Small intestine (tissue), 7 donors: ENCODE results near the gene AFF4. TPM values are rescaled to one million over a fixed set of nuclear protein-coding genes. Genes with fewer than 3 reads are reported as not detected.
"Not testable (repeated sequence)": the region's sequence is repeated elsewhere in the genome, so short reads cannot be mapped to it uniquely, and the experiment has no call there.

Source experiments
- DNase-seq, 2 donors: peaks; one replicate each; pipeline versions ENCODE4 v3.0.0 to v3.0.0-alpha.2; 2013
- FAIRE-seq: peaks from 2 replicates; lab custom pipeline; 2012; peaks lifted over from hg19 to GRCh38; lab: Jason Lieb, UNC
- H3K27ac ChIP-seq, 3 donors: one replicate each; pipeline ENCODE4 v1.5.1; 2013; ENCODE audit warnings: low read length in 2 of 3, mild to moderate bottlenecking in 2 of 3, control low read depth in 1 of 3, inconsistent platforms in 1 of 3, low read depth in 1 of 3, moderate library complexity in 1 of 3
- H3K27me3 ChIP-seq, 3 donors: one replicate each; pipeline ENCODE4 v1.6.1; 2013; ENCODE audit warnings: low read length in 3 of 3, inconsistent platforms in 1 of 3; ENCODE audit not compliant: control insufficient read depth in 3 of 3, insufficient read depth in 3 of 3
- H3K36me3 ChIP-seq, 3 donors: one replicate each; pipeline ENCODE4 v1.6.1; 2013; ENCODE audit warnings: low read length in 3 of 3, inconsistent platforms in 1 of 3, low read depth in 1 of 3, mild to moderate bottlenecking in 1 of 3, moderate library complexity in 1 of 3; ENCODE audit not compliant: control insufficient read depth in 3 of 3, insufficient read depth in 2 of 3
- H3K4me1 ChIP-seq, 3 donors: one replicate each; pipeline ENCODE4 v1.6.1; 2013; ENCODE audit warnings: low read length in 2 of 3, inconsistent platforms in 1 of 3, low read depth in 1 of 3, mild to moderate bottlenecking in 1 of 3, moderate library complexity in 1 of 3; ENCODE audit not compliant: control insufficient read depth in 3 of 3, insufficient read depth in 2 of 3
- H3K4me3 ChIP-seq, 3 donors: one replicate each; pipeline ENCODE4 v1.5.1; 2013; ENCODE audit warnings: low read length in 3 of 3, control low read depth in 1 of 3, inconsistent platforms in 1 of 3, low read depth in 1 of 3, mild to moderate bottlenecking in 1 of 3, moderate library complexity in 1 of 3
- H3K9me3 ChIP-seq, 2 donors: one replicate each; pipeline ENCODE4 v1.6.1; 2013; ENCODE audit warnings: low read depth in 1 of 2, low read length in 1 of 2; ENCODE audit not compliant: control insufficient read depth in 2 of 2, insufficient read depth in 1 of 2
- WGBS, 3 donors: extraction: QIAGEN DNeasy Blood & Tissue Kit; methylation state at CpG; one replicate each; pipeline ENCODE4 v1.1.7; 2013; 5-methylcytosine and 5-hydroxymethylcytosine counted together
- polyA plus RNA-seq, 4 donors: library from polyadenylated mRNA; stranded (reverse) in 3 of 4; unstranded in 1 of 4; fragments of 200-250 nt in 3 of 4; fragments of 120-200 nt in 1 of 4; gene quantifications; one replicate each; pipeline versions ENCODE4 v1.2.1 to v1.2.3, GENCODE V29; 2013
- donor health status: healthy with polysubstance abuse.
- donor health status: control.
- donor health status: control.
- donor health status: Bipolar disorder and iron deficiency.
- donor health status: healthy.

The AFF4 gene
- polyA plus RNA-seq, 4 donors = 7.0 to 45.7 (median 10.2) TPM

GRCh38 chr5:132962429-132963021, 909 bp downstream of the AFF4 start:
- peak; percentile 72 to 85 for DNase-seq
- H3K9me3 ChIP-seq = no peaks in the 10 kb centered on the region
- no peaks in the 10 kb centered on the region for H3K27me3 ChIP-seq
- peak overlapping the region; percentile 61 to 93 (median 89) for H3K4me3 ChIP-seq
- WGBS, 3 donors = 0% methylated on average over 21 of the region's 21 CpGs
- H3K36me3 ChIP-seq = peaks cover 0 to 7% (median 1%) of the 10 kb centered on the region in 3 donors
- FAIRE-seq = no peak
- peaks cover 0 to 10% (median 0%) of the 10 kb centered on the region in 3 donors for H3K4me1 ChIP-seq
- H3K27ac ChIP-seq = peak overlapping the region; percentile 96 to 99 (median 99)

- WGBS, 3 donors = 2 to 11% (median 10%) methylated on average over 5 of the region's 5 CpGs
- Histone ChIP-seq H3K4me1 (peaks cover 0 to 10% (median 0%) of the 10 kb centered on the region in 3 donors), H3K27ac (peak overlapping the region in 2 of 3 donors; percentile 96 to 99), H3K27me3 (no peaks in the 10 kb centered on the region), H3K9me3 (no peaks in the 10 kb centered on the region), H3K4me3 (peak overlapping the region; percentile 61 to 93 (median 89)), H3K36me3 (peaks cover 0 to 9% (median 1%) of the 10 kb centered on the region in 3 donors)
- DNase-seq (peak; percentile 16 to 42), FAIRE-seq (no peak)
These were observed 1.5 kb downstream of the AFF4 start for GRCh38 chr5:132961887-132962286.

DNA sequence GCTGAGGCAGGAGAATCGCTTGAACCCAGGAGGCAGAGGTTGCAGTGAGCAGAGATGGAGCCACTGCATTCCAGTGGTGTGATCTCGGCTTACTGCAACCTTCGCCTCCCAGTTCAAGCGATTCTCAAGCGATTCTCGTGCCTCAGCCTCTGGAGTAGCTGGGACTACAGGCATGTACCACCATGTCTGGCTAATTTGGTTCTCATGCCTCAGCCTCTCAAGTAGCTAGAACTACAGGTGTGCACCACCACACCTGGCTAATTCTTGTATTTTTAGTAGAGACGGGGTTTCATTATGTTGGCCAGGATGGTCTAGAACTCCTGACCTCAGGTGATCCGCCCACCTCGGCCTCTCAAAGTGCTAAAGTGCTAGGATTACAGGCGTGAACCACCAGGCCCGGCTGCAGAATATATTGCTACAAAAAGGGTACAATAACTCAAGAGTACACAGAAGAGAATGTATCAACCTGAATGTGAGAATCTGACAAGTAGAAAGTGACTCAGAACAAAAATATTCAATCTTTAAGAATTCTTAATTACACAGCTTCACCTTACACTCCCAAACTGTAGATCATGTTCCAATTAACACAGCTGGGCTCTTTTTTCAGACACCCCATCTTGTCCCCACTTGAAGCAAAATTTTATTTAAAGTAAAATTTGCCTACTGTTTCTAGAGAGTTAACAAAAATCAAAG, 2.2 kb downstream of the AFF4 start:
- not testable (repeated sequence) for DNase-seq
- 86 to 88% (median 87%) methylated on average over 11 of the region's 11 CpGs for WGBS, 3 donors

DNA sequence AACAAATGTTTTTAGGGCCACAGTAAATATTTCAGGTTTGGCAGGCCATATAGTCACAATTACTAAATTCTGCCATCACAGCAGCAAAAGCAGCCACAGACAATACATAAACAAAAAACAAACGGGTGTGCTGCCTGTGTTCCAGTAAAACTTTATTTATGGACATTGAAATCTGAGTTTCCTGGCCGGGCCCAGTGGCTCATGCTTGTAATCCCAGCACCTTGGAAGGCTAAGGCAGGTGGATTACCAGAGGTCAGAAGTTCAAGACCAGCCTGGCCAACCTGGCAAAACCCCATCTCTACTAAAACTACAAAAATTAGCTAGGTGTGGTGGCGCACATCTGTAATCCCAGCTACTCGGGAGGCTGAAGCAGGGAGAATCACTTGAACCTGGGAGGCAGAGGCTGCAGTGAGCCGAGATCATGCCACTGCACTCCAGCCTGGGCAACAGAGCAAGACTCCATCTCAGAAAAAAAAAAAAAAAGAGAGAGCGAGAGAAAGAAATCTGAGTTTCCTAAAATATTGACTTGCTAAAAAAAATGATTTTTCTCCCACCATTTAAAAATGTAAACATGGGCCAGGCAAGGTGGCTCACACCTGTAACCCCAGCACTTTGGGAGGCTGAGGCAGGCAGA, 7.2 kb downstream of the AFF4 start:
- 88 to 92% (median 89%) methylated on average over 6 of the region's 6 CpGs for WGBS, 3 donors
- H3K27ac ChIP-seq, H3K9me3 ChIP-seq, FAIRE-seq, H3K4me1 ChIP-seq, H3K4me3 ChIP-seq, H3K27me3 ChIP-seq, DNase-seq: not testable (repeated sequence)
- H3K36me3 ChIP-seq = peaks cover 3 to 31% (median 6%) of the 10 kb centered on the region in 3 donors

More for the DNA sequence above, 2.2 kb downstream of the AFF4 start:
- not testable (repeated sequence) for H3K9me3 ChIP-seq, H3K27me3 ChIP-seq, H3K4me1 ChIP-seq, H3K36me3 ChIP-seq, FAIRE-seq
- H3K27ac ChIP-seq = peak overlapping the region in 1 of 3 donors; percentile 99
- peak overlapping the region in 1 of 3 donors; percentile 61 for H3K4me3 ChIP-seq

- peaks cover 0 to 8% of the 10 kb centered on the region in 2 donors for H3K9me3 ChIP-seq
- 72 to 86% (median 85%) methylated on average over 6 of the region's 6 CpGs for WGBS, 3 donors
These were observed 9.7 kb downstream of the AFF4 start for GRCh38 chr5:132953710-132954109.

DNA sequence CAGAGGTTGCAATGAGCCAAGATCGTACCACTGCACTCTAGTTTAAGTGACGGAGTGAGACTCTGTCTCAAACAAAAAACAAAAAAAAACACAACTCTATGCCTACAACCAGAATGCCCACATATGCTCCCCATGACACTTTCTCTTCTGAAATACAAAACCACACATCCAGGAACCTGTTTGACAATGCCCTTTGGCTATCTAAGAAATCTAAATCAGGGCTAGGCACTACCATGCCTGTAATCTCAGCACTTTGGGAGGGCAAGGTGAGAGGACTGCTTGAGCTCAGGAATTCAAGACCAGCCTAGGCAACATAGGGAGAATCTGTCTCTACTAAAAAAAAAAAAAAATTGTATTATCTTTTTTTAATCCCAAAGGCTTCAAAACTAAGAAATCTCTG, 10.6 kb downstream of the AFF4 start:
- H3K4me1 ChIP-seq = peaks cover 0 to 3% (median 0%) of the 10 kb centered on the region in 3 donors
- no peak for DNase-seq
- peaks cover 0 to 8% of the 10 kb centered on the region in 2 donors for H3K9me3 ChIP-seq
- H3K36me3 ChIP-seq = peaks cover 1 to 33% (median 6%) of the 10 kb centered on the region in 3 donors
- 95 to 98% (median 98%) methylated on average over 2 of the region's 2 CpGs for WGBS, 3 donors
- no peak overlapping the region for H3K27ac ChIP-seq
- no peaks in the 10 kb centered on the region for H3K27me3 ChIP-seq
- no peak overlapping the region for H3K4me3 ChIP-seq
- no peak for FAIRE-seq

More at GRCh38 chr5:132953710-132954109, 9.7 kb downstream of the AFF4 start:
- FAIRE-seq (no peak), DNase-seq (no peak)
- Histone ChIP-seq H3K27me3 (no peaks in the 10 kb centered on the region), H3K4me1 (peaks cover 0 to 3% (median 0%) of the 10 kb centered on the region in 3 donors), H3K36me3 (peaks cover 3 to 33% (median 6%) of the 10 kb centered on the region in 3 donors), H3K27ac (no peak overlapping the region), H3K4me3 (no peak overlapping the region)

GRCh38 chr5:132951897-132952296, 11.5 kb downstream of the AFF4 start:
- WGBS, 3 donors = 82 to 94% (median 90%) methylated on average over 2 of the region's 2 CpGs
- no peak overlapping the region for H3K27ac ChIP-seq
- H3K36me3 ChIP-seq = peaks cover 1 to 34% (median 6%) of the 10 kb centered on the region in 3 donors
- DNase-seq = no peak
- peaks cover 0 to 8% of the 10 kb centered on the region in 2 donors for H3K9me3 ChIP-seq
- peaks cover 0 to 5% (median 3%) of the 10 kb centered on the region in 3 donors for H3K4me1 ChIP-seq
- no peak for FAIRE-seq
- H3K4me3 ChIP-seq = no peak overlapping the region
- H3K27me3 ChIP-seq = no peaks in the 10 kb centered on the region

- WGBS, 3 donors = 91 to 99% (median 98%) methylated on average over 2 of the region's 2 CpGs
- Histone ChIP-seq H3K27ac (no peak overlapping the region), H3K4me1 (peaks cover 0 to 6% (median 3%) of the 10 kb centered on the region in 3 donors), H3K9me3 (no peaks in the 10 kb centered on the region), H3K4me3 (no peak overlapping the region), H3K27me3 (no peaks in the 10 kb centered on the region), H3K36me3 (peaks cover 0 to 22% (median under 1%) of the 10 kb centered on the region in 3 donors)
- no peak for FAIRE-seq
- DNase-seq = no peak
These were observed 14.3 kb downstream of the AFF4 start for GRCh38 chr5:132949136-132949535.
